GM23338 (cell line): ENCODE results near the gene PRPSAP1.

ENCODE experiments used
- CREB1 ChIP-seq: fragments of 250-450 bp; sonication (Bioruptor Pico); IDR thresholded peaks from 2 replicates; pipeline ENCODE4 v1.5.0; 2020; ENCODE audit warnings: low read depth, mild to moderate bottlenecking, moderate library complexity
- CTCF ChIP-seq, 2 experiments: fragments of 200-600 bp in 1 of 2; sonication (generic) in 1 of 2; conservative IDR thresholded peaks; 2 replicates each; pipeline versions ENCODE4 v1.5.1 to v1.6.1; 2016 to 2017; ENCODE audit warnings: antibody characterized with exemption in 2 of 2, low read depth in 2 of 2, mild to moderate bottlenecking in 2 of 2, moderate library complexity in 1 of 2
- EZH2 ChIP-seq: fragments of 200-600 bp; sonication (generic); IDR thresholded peaks from one replicate; pipeline ENCODE4 v1.8.0; 2017; ENCODE audit warnings: antibody characterized with exemption, mild to moderate bottlenecking, low read depth; ENCODE audit not compliant: unreplicated experiment
- EZH2phosphoT487 ChIP-seq: fragments of 200-600 bp; sonication (generic); IDR thresholded peaks from one replicate; pipeline ENCODE4 v1.8.1; 2018; ENCODE audit warnings: antibody characterized with exemption; ENCODE audit not compliant: unreplicated experiment
- JUNB ChIP-seq: IDR thresholded peaks from one replicate; pipeline ENCODE4 v1.6.1; 2016; ENCODE audit warnings: antibody characterized with exemption; ENCODE audit not compliant: unreplicated experiment
- NANOG ChIP-seq: IDR thresholded peaks from 2 replicates; pipeline ENCODE4 v1.6.1; 2016; ENCODE audit warnings: antibody characterized with exemption, borderline replicate concordance
- POLR2AphosphoS5 ChIP-seq: IDR thresholded peaks from 2 replicates; pipeline ENCODE4 v1.6.1; 2016; ENCODE audit warnings: antibody characterized with exemption, low read depth
- REST ChIP-seq: IDR thresholded peaks from one replicate; pipeline ENCODE4 v1.6.1; 2018; ENCODE audit warnings: antibody characterized with exemption; ENCODE audit not compliant: unreplicated experiment
- STAT1 ChIP-seq: IDR thresholded peaks from one replicate; pipeline ENCODE4 v1.6.1; 2016; ENCODE audit warnings: antibody characterized with exemption; ENCODE audit not compliant: unreplicated experiment
- ZNF114 ChIP-seq: fragments of 250-450 bp; sonication (Bioruptor Pico); IDR thresholded peaks from 2 replicates; pipeline ENCODE4 v1.5.0; 2020; ENCODE audit warnings: mild to moderate bottlenecking, moderate library complexity
- ZNF331 ChIP-seq: fragments of 250-450 bp; sonication (Bioruptor Pico); IDR thresholded peaks from 2 replicates; pipeline ENCODE4 v1.5.0; 2020; ENCODE audit warnings: low read depth, mild to moderate bottlenecking, moderate library complexity
- ZNF462 ChIP-seq: fragments of 250-450 bp; sonication (Bioruptor Pico); IDR thresholded peaks from 2 replicates; pipeline ENCODE4 v1.5.0; 2020; ENCODE audit warnings: mild to moderate bottlenecking, moderate library complexity
- TF ChIP-seq, protein P1 (sequence below): IDR thresholded peaks from 2 replicates; pipeline ENCODE4 v1.6.1; 2016; ENCODE audit warnings: antibody characterized with exemption

DNA sequence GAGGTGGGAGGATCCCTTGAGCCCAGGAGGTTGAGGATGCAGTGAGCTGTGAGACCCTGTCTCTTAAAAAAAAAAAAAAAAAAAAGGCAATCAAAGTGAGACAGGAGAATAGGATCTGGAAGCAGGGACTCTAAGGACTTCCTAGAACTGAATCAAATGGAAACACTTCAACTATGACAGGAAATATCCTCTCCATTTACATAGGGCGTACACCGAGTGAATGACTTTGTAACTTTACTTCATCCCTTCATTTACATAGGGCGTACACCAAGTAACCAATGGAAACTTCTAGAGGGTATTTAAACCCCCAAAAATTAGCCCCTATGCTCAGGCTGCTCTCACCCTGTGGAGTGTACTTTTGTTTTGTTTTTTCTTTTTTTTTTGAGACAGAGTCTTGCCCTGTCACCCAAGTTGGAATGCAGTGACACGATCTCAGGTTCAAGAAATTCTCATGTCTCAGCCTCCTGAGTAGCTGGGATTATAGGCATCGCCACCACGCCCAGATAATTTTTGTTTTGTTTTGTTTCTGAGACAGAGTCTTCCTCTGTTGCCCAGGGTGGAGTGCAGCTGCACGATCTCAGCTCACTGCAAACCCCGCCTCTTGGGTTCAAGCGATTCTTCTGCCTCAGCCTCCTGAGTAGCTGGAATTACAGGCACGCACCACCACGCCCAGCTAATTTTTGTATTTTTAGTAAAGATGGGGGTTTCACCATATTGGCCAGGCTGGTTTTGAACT is 9.6 kb upstream of the PRPSAP1 start:
- TF ChIP-seq CTCF (conservative IDR thresholded peaks at IDR 0.05; ENCODE audit: low read depth in 2 of 2) (no peak), EZH2 (no peak), REST (no peak), POLR2AphosphoS5 (no peak), EZH2phosphoT487 (no peak), NANOG (no peak), CREB1 (CRISPR knock-in tag) (no peak), JUNB (no peak), ZNF331 (CRISPR knock-in tag) (no peak), STAT1 (no peak), ZNF114 (no peak), ZNF462 (no peak)
- TF ChIP-seq, protein P1, sequence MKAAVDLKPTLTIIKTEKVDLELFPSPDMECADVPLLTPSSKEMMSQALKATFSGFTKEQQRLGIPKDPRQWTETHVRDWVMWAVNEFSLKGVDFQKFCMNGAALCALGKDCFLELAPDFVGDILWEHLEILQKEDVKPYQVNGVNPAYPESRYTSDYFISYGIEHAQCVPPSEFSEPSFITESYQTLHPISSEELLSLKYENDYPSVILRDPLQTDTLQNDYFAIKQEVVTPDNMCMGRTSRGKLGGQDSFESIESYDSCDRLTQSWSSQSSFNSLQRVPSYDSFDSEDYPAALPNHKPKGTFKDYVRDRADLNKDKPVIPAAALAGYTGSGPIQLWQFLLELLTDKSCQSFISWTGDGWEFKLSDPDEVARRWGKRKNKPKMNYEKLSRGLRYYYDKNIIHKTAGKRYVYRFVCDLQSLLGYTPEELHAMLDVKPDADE, result no peak
